ENCODE measurements around the gene DYNC1H1. TPM values are rescaled to one million over a fixed set of nuclear protein-coding genes. Genes with fewer than 3 reads are reported as not detected.

DYNC1H1 gene
- total RNA-seq, 1 donor from 2014 or later: 237 TPM

DNA sequence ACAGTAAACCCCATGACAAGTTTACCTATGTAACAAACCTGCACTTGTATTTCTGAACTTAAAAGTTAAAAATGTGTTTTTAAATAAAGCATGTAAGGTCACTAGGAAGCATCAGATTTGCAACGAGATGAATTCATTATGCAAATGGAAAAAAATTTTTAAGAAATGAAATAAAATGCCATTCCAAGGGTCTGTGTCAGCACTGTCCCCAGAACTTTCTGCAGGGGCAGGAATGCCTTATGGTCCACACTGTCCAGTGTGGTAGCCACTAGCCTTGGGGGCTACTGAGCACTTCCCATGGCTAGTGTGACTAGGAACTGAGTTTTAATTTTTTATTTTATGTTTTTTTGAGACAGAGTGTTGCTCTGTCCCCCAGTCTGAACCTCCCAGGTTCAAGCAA, 73.3 kb downstream of the DYNC1H1 start:
- Histone ChIP-seq H3F3A (ENCODE audit: low read depth) (no peaks in the 10 kb centered on the region), H4K20me1 (ENCODE audit: low read depth) (no peaks in the 10 kb centered on the region), H3K9me3 (ENCODE audit: low read depth) (no peaks in the 10 kb centered on the region), H2AFZ (replicated peaks) (no peak overlapping the region), H3K4me2 (no peak overlapping the region), H3K9ac (no peak overlapping the region), H3K4me3 (no peak overlapping the region), H3K27me3 (no peaks in the 10 kb centered on the region), H3K4me1 (no peaks in the 10 kb centered on the region), H3K36me3 (peaks cover 3% of the 10 kb centered on the region), H3K79me2 (ENCODE audit: low read depth) (no peaks in the 10 kb centered on the region), H3K27ac (no peak overlapping the region)
- Mint-ChIP-seq H3K4me1 (no peaks in the 10 kb centered on the region), H3K27me3 (ENCODE audit: insufficient read depth, low read depth) (peaks cover 2% of the 10 kb centered on the region), H3K4me3 (no peak overlapping the region), H3K9me3 (no peaks in the 10 kb centered on the region), H3K36me3 (peaks cover 49% of the 10 kb centered on the region), H3K27ac (no peak overlapping the region)
- TF ChIP-seq EZH2 (IDR thresholded peaks at IDR 0.05) (no peak), EZH2phosphoT487 (IDR thresholded peaks at IDR 0.05) (no peak)
- TF ChIP-seq, protein P1, sequence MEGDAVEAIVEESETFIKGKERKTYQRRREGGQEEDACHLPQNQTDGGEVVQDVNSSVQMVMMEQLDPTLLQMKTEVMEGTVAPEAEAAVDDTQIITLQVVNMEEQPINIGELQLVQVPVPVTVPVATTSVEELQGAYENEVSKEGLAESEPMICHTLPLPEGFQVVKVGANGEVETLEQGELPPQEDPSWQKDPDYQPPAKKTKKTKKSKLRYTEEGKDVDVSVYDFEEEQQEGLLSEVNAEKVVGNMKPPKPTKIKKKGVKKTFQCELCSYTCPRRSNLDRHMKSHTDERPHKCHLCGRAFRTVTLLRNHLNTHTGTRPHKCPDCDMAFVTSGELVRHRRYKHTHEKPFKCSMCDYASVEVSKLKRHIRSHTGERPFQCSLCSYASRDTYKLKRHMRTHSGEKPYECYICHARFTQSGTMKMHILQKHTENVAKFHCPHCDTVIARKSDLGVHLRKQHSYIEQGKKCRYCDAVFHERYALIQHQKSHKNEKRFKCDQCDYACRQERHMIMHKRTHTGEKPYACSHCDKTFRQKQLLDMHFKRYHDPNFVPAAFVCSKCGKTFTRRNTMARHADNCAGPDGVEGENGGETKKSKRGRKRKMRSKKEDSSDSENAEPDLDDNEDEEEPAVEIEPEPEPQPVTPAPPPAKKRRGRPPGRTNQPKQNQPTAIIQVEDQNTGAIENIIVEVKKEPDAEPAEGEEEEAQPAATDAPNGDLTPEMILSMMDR (IDR thresholded peaks at IDR 0.05): no peak
- DNase-seq (ENCODE audit: low spot score): no peak

GRCh38 chr14:102039157-102039556, 74.8 kb downstream of the DYNC1H1 start:
- H3K4me3 Mint-ChIP-seq: no peak overlapping the region
- Histone ChIP-seq H3K4me3 (no peak overlapping the region), H3K9ac (no peak overlapping the region), H3K27me3 (no peaks in the 10 kb centered on the region), H3K9me3 (ENCODE audit: low read depth) (no peaks in the 10 kb centered on the region), H4K20me1 (ENCODE audit: low read depth) (no peaks in the 10 kb centered on the region), H3F3A (ENCODE audit: low read depth) (no peaks in the 10 kb centered on the region), H3K27ac (no peak overlapping the region), H3K4me1 (no peaks in the 10 kb centered on the region), H3K79me2 (ENCODE audit: low read depth) (no peaks in the 10 kb centered on the region), H3K36me3 (peaks cover 3% of the 10 kb centered on the region), H2AFZ (replicated peaks) (no peak overlapping the region), H3K4me2 (no peak overlapping the region)
- peaks cover 43% of the 10 kb centered on the region for H3K36me3 Mint-ChIP-seq
- H3K4me1 Mint-ChIP-seq: no peaks in the 10 kb centered on the region
- peaks cover 2% of the 10 kb centered on the region for H3K27me3 Mint-ChIP-seq (ENCODE audit: insufficient read depth, low read depth)
- no peak for DNase-seq (ENCODE audit: low spot score)
- no peaks in the 10 kb centered on the region for H3K9me3 Mint-ChIP-seq
- no peak for TF ChIP-seq EZH2 (IDR thresholded peaks at IDR 0.05)
- no peak for TF ChIP-seq EZH2phosphoT487 (IDR thresholded peaks at IDR 0.05)
- TF ChIP-seq, protein P1 (IDR thresholded peaks at IDR 0.05): no peak
- no peak overlapping the region for H3K27ac Mint-ChIP-seq

GRCh38 chr14:102040153-102040552, 75.8 kb downstream of the DYNC1H1 start:
- H3K9me3 ChIP-seq (ENCODE audit: low read depth): no peaks in the 10 kb centered on the region
- no peaks in the 10 kb centered on the region for H3K9me3 Mint-ChIP-seq
- H3K4me3 Mint-ChIP-seq: no peak overlapping the region
- H3K4me3 ChIP-seq: no peak overlapping the region
- peaks cover 43% of the 10 kb centered on the region for H3K36me3 Mint-ChIP-seq
- H3K27me3 Mint-ChIP-seq (ENCODE audit: insufficient read depth, low read depth): peaks cover 4% of the 10 kb centered on the region
- H3K4me1 Mint-ChIP-seq: no peaks in the 10 kb centered on the region
- H3K27ac ChIP-seq: no peak overlapping the region
- no peak overlapping the region for H2AFZ ChIP-seq (replicated peaks)
- no peaks in the 10 kb centered on the region for H3K79me2 ChIP-seq (ENCODE audit: low read depth)
- no peaks in the 10 kb centered on the region for H3K27me3 ChIP-seq
- H4K20me1 ChIP-seq (ENCODE audit: low read depth): peaks cover 3% of the 10 kb centered on the region
- H3K9ac ChIP-seq: no peak overlapping the region
- no peaks in the 10 kb centered on the region for H3K4me1 ChIP-seq
- TF ChIP-seq, protein P1 (IDR thresholded peaks at IDR 0.05): no peak
- no peak for TF ChIP-seq EZH2phosphoT487 (IDR thresholded peaks at IDR 0.05)
- no peak for TF ChIP-seq EZH2 (IDR thresholded peaks at IDR 0.05)
- no peak overlapping the region for H3K27ac Mint-ChIP-seq
- H3K36me3 ChIP-seq: peaks cover 3% of the 10 kb centered on the region
- no peak for DNase-seq (ENCODE audit: low spot score)
- H3F3A ChIP-seq (ENCODE audit: low read depth): peaks cover 7% of the 10 kb centered on the region
- H3K4me2 ChIP-seq: no peak overlapping the region
